H9 (cell line): Measurements from ENCODE around the gene THEMIS. TPM values are rescaled to one million over a fixed set of nuclear protein-coding genes. Genes with fewer than 3 reads are reported as not detected.
A peak's percentile ranks its signal among the peaks of the same experiment; 100 is the strongest.

Experiments
- DNase-seq: peaks from one replicate; pipeline ENCODE4 v3.0.0-alpha.2; 2017
- H2AFZ ChIP-seq: one replicate; pipeline ENCODE4 v1.6.1; 2013; ENCODE audit warnings: mild to moderate bottlenecking, low read length, control low read depth, moderate library complexity
- H2AK5ac ChIP-seq: 2 replicates; pipeline ENCODE4 v1.6.1; 2013; ENCODE audit warnings: low read length, control low read depth, mixed read lengths; ENCODE audit not compliant: insufficient read length
- H2BK120ac ChIP-seq: one replicate; pipeline ENCODE4 v1.6.1; 2013; ENCODE audit warnings: low read depth, mild to moderate bottlenecking, low read length, control low read depth, inconsistent platforms; ENCODE audit not compliant: poor library complexity, severe bottlenecking
- H2BK12ac ChIP-seq: 2 replicates; pipeline ENCODE4 v1.6.1; 2013; ENCODE audit warnings: low read length, control low read depth, mixed read lengths, low read depth; ENCODE audit not compliant: insufficient read length
- H2BK15ac ChIP-seq: 2 replicates; pipeline ENCODE4 v1.6.1; 2013; ENCODE audit warnings: low read depth, low read length, control low read depth
- H2BK20ac ChIP-seq: one replicate; pipeline ENCODE4 v1.6.1; 2013; ENCODE audit warnings: low read depth, mild to moderate bottlenecking, low read length, control low read depth, inconsistent platforms; ENCODE audit not compliant: poor library complexity, severe bottlenecking
- H2BK5ac ChIP-seq: 2 replicates; pipeline ENCODE4 v1.6.1; 2013; ENCODE audit warnings: low read length, control low read depth, mixed read lengths; ENCODE audit not compliant: insufficient read length
- H3K14ac ChIP-seq: 2 replicates; pipeline ENCODE4 v1.6.1; 2013; ENCODE audit warnings: low read length, control low read depth; ENCODE audit not compliant: insufficient read depth
- H3K18ac ChIP-seq: 2 replicates; pipeline ENCODE4 v1.6.1; 2013; ENCODE audit warnings: low read depth, mild to moderate bottlenecking, mixed read lengths, low read length, control low read depth; ENCODE audit not compliant: insufficient read length
- H3K23ac ChIP-seq: 2 replicates; pipeline ENCODE4 v1.6.1; 2013; ENCODE audit warnings: low read length, control low read depth, mixed read lengths, low read depth; ENCODE audit not compliant: insufficient read length
- H3K23me2 ChIP-seq: 2 replicates; pipeline ENCODE4 v1.6.1; 2013; ENCODE audit warnings: low read depth, mild to moderate bottlenecking, mixed read lengths, low read length, control low read depth; ENCODE audit not compliant: insufficient read length, poor library complexity, severe bottlenecking
- H3K27ac ChIP-seq: 2 replicates; pipeline ENCODE4 v1.5.1; 2013; ENCODE audit warnings: low read length, control low read depth, mixed read lengths, low read depth; ENCODE audit not compliant: insufficient read length
- H3K27me3 ChIP-seq: 2 replicates; pipeline ENCODE4 v1.6.1; 2013; ENCODE audit warnings: low read length, control low read depth, inconsistent platforms; ENCODE audit not compliant: insufficient read depth
- H3K4ac ChIP-seq: 2 replicates; pipeline ENCODE4 v1.6.1; 2013; ENCODE audit warnings: low read depth, mild to moderate bottlenecking, control low read depth, inconsistent platforms, low read length, moderate library complexity
- H3K4me1 ChIP-seq: 2 replicates; pipeline ENCODE4 v1.6.1; 2013; ENCODE audit warnings: low read length, control low read depth, inconsistent platforms; ENCODE audit not compliant: insufficient read depth
- H3K4me2 ChIP-seq: 2 replicates; pipeline ENCODE4 v1.6.1; 2013; ENCODE audit warnings: low read length, control low read depth, mixed read lengths; ENCODE audit not compliant: insufficient read length, insufficient read depth
- H3K56ac ChIP-seq: 2 replicates; pipeline ENCODE4 v1.6.1; 2013; ENCODE audit warnings: low read depth, mild to moderate bottlenecking, mixed read lengths, low read length, control low read depth; ENCODE audit not compliant: insufficient read length
- H3K79me1 ChIP-seq: 2 replicates; pipeline ENCODE4 v1.6.1; 2013; ENCODE audit warnings: low read depth, mild to moderate bottlenecking, moderate library complexity, low read length, control low read depth, inconsistent platforms; ENCODE audit not compliant: insufficient read depth, poor library complexity, severe bottlenecking
- H3K79me2 ChIP-seq: 2 replicates; pipeline ENCODE4 v1.6.1; 2013; ENCODE audit warnings: low read length, control low read depth, inconsistent platforms; ENCODE audit not compliant: insufficient read depth
- H3K9ac ChIP-seq: 2 replicates; pipeline ENCODE4 v1.6.1; 2013; ENCODE audit warnings: low read length, control low read depth, mixed read lengths; ENCODE audit not compliant: insufficient read length; ENCODE audit errors: extremely low read depth
- H3K9me3 ChIP-seq: one replicate; pipeline ENCODE4 v1.6.1; 2013; ENCODE audit warnings: low read depth, low read length, inconsistent platforms; ENCODE audit not compliant: control insufficient read depth
- H3T11ph ChIP-seq: one replicate; pipeline ENCODE4 v1.6.1; 2013; ENCODE audit warnings: mild to moderate bottlenecking, low read length, control low read depth, inconsistent platforms
- H4K20me1 ChIP-seq: one replicate; pipeline ENCODE4 v1.6.1; 2013; ENCODE audit not compliant: control insufficient read depth, insufficient read length, insufficient read depth
- H4K5ac ChIP-seq: 2 replicates; pipeline ENCODE4 v1.6.1; 2013; ENCODE audit warnings: low read depth, mild to moderate bottlenecking, mixed read lengths, low read length, control low read depth; ENCODE audit not compliant: insufficient read length
- H4K8ac ChIP-seq: replicated peaks from 2 replicates; pipeline ENCODE4 v1.6.1; 2013; ENCODE audit warnings: low read length, control low read depth, mixed read lengths, low read depth; ENCODE audit not compliant: insufficient read length
- H4K91ac ChIP-seq: 2 replicates; pipeline ENCODE4 v1.6.1; 2013; ENCODE audit warnings: low read depth, mild to moderate bottlenecking, moderate library complexity, mixed read lengths, low read length, control low read depth; ENCODE audit not compliant: insufficient read length
- H3K27ac Mint-ChIP-seq, 3 experiments: 2 replicates in 2 of 3; 3 replicates in 1 of 3; pipeline ENCODE4 v1.8.0; 2020 to 2021; ENCODE audit warnings: mixed read lengths in 3 of 3, mild to moderate bottlenecking in 1 of 3, moderate library complexity in 1 of 3
- H3K27me3 Mint-ChIP-seq: 2 replicates; pipeline ENCODE4 v1.8.0; 2021; ENCODE audit warnings: low read depth, mild to moderate bottlenecking, moderate library complexity, mixed read lengths
- H3K36me3 Mint-ChIP-seq, 3 experiments: 2 replicates in 2 of 3; 3 replicates in 1 of 3; pipeline ENCODE4 v1.8.0; 2020 to 2021; ENCODE audit warnings: low read depth in 3 of 3, mixed read lengths in 3 of 3; ENCODE audit not compliant: insufficient read depth in 1 of 3
- H3K4me1 Mint-ChIP-seq, 2 experiments: 2 replicates each; pipeline ENCODE4 v1.8.0; 2020; ENCODE audit warnings: mixed read lengths in 2 of 2
- H3K4me3 Mint-ChIP-seq, 2 experiments: 2 replicates in 1 of 2; 3 replicates in 1 of 2; pipeline ENCODE4 v1.8.0; 2020 to 2021; ENCODE audit warnings: mild to moderate bottlenecking in 2 of 2, mixed read lengths in 2 of 2, moderate library complexity in 1 of 2
- H3K9me3 Mint-ChIP-seq, 2 experiments: 2 replicates in 1 of 2; 3 replicates in 1 of 2; pipeline ENCODE4 v1.8.0; 2020; ENCODE audit warnings: mild to moderate bottlenecking in 2 of 2, mixed read lengths in 2 of 2, moderate library complexity in 1 of 2
- CTCF ChIP-seq: fragments of 200-600 bp; sonication (generic); conservative IDR thresholded peaks from 3 replicates; pipeline ENCODE4 v1.8.0; 2021; ENCODE audit warnings: antibody characterized with exemption, mild to moderate bottlenecking
- total RNA-seq: library from RNA; stranded (reverse); gene quantifications from 2 replicates; pipeline ENCODE4 v1.2.1, GENCODE V29; 2021

THEMIS gene
- total RNA-seq, 1 experiment from 2014 or later, result not detected

GRCh38 chr6:127938701-127939100 lies 37.8 kb upstream of the THEMIS start:
- H4K20me1 ChIP-seq, result no peaks in the 10 kb centered on the region
- 0 out of 4 replicates have a peak, but pooled peaks cover 0 to 2% of the 10 kb centered on the region in 2 experiments for H3K4me1 Mint-ChIP-seq
- no peaks in the 10 kb centered on the region for H3K9me3 ChIP-seq
- H3K23me2 ChIP-seq, result no peaks in the 10 kb centered on the region
- no peak overlapping the region for H2BK15ac ChIP-seq
- no peak overlapping the region for H3K18ac ChIP-seq
- no peak overlapping the region for H4K8ac ChIP-seq
- no peaks in the 10 kb centered on the region for H3K4me1 ChIP-seq
- H3K79me2 ChIP-seq, result no peaks in the 10 kb centered on the region
- no peak for TF ChIP-seq CTCF
- H3K9ac ChIP-seq, result no peak overlapping the region
- no peaks in the 10 kb centered on the region for H3K27me3 Mint-ChIP-seq
- no peak for DNase-seq
- no peak overlapping the region for H3K27ac ChIP-seq
- no peak overlapping the region for H2BK120ac ChIP-seq
- H3K36me3 Mint-ChIP-seq, result no peaks in the 10 kb centered on the region; a peak in 1 of 7 replicates
- no peak overlapping the region for H2AK5ac ChIP-seq
- H4K5ac ChIP-seq, result no peak overlapping the region
- no peak overlapping the region for H3K56ac ChIP-seq
- H3T11ph ChIP-seq, result no peak overlapping the region
- H4K91ac ChIP-seq, result no peak overlapping the region
- no peak overlapping the region for H3K4ac ChIP-seq
- peaks cover 0 to 1% of the 10 kb centered on the region in 2 experiments; a peak in 1 of 5 replicates for H3K9me3 Mint-ChIP-seq
- H2BK5ac ChIP-seq, result no peak overlapping the region
- H3K4me3 Mint-ChIP-seq, result no peak overlapping the region
- H3K14ac ChIP-seq, result no peak overlapping the region
- H2BK12ac ChIP-seq, result no peak overlapping the region
- H3K4me2 ChIP-seq, result no peak overlapping the region
- H2AFZ ChIP-seq, result no peak overlapping the region
- no peak overlapping the region for H2BK20ac ChIP-seq
- H3K27me3 ChIP-seq, result no peaks in the 10 kb centered on the region
- H3K23ac ChIP-seq, result no peak overlapping the region
- H3K27ac Mint-ChIP-seq, result peak overlapping the region in 1 of 3 experiments; percentile 62; a peak in 2 of 7 replicates
- H3K79me1 ChIP-seq, result no peaks in the 10 kb centered on the region
